Lower leg skin (tissue), 4 donors: ENCODE measurements around the gene DIO1. TPM values are rescaled to one million over a fixed set of nuclear protein-coding genes. Genes with fewer than 3 reads are reported as not detected.

Experiments
- DNase-seq, 2 donors: peaks; one replicate each; pipeline ENCODE4 v3.0.0-alpha.2; 2019; ENCODE audit warnings: low spot score in 2 of 2
- H3K4me3 ChIP-seq: fragments of 200-600 bp; sonication (generic); 2 replicates; pipeline ENCODE4 v1.5.1; 2017; ENCODE audit warnings: mild to moderate bottlenecking, low read depth; ENCODE audit not compliant: poor library complexity, severe bottlenecking
- CTCF ChIP-seq, 3 donors: fragments of 450-650 bp; IDR thresholded peaks; one replicate each; pipeline ENCODE4 v1.5.1; 2016; ENCODE audit warnings: antibody characterized with exemption in 3 of 3, mild to moderate bottlenecking in 3 of 3, moderate library complexity in 2 of 3
- POLR2A ChIP-seq, 2 donors: fragments of 450-650 bp; IDR thresholded peaks; one replicate each; pipeline ENCODE4 v1.6.1; 2016 to 2017; ENCODE audit warnings: antibody characterized with exemption in 2 of 2, mild to moderate bottlenecking in 1 of 2, moderate library complexity in 1 of 2
- WGBS, 2 donors: methylation state at CpG; one replicate each; pipeline ENCODE4 v1.1.5; 2018; 5-methylcytosine and 5-hydroxymethylcytosine counted together
- intact Hi-C: fragments of 100-400 bp; cut with DNase I; formaldehyde crosslinking; loops from one replicate; pipeline ENCODE4 v1.15.0; 2023; ENCODE audit warnings: low total_unique reads
- total RNA-seq, 4 donors: library from RNA; depleted of rRNA; stranded (reverse); fragments of >200 nt; gene quantifications; one replicate each; pipeline ENCODE4 v1.1.0, GENCODE V29; 2016

Gene DIO1
- total RNA-seq, 4 donors from 2014 or later = not detected

- DNase-seq = no peak
- TF ChIP-seq POLR2A (IDR thresholded peaks at IDR 0.05) (no peak), CTCF (IDR thresholded peaks at IDR 0.05) (no peak)
- no peak overlapping the region for H3K4me3 ChIP-seq
- 79 to 81% methylated on average over 2 of the region's 2 CpGs for whole genome bisulfite sequencing, 2 donors
- intact Hi-C loops = no loop called here
These were observed 35.4 kb downstream of the DIO1 start for GRCh38 chr1:53929246-53929960.

GRCh38 chr1:53930932-53931331 is 36.9 kb downstream of the DIO1 start:
- DNase-seq = no peak
- H3K4me3 ChIP-seq = no peak overlapping the region
- WGBS, 2 donors = 67 to 72% methylated on average over 3 of the region's 3 CpGs
- intact Hi-C loops = no loop called here
- no peak for TF ChIP-seq POLR2A (IDR thresholded peaks at IDR 0.05)
- TF ChIP-seq CTCF (IDR thresholded peaks at IDR 0.05) = no peak

GRCh38 chr1:53931523-53931922 is 37.5 kb downstream of the DIO1 start:
- intact Hi-C loops = no loop called here
- no peak for DNase-seq
- H3K4me3 ChIP-seq = no peak overlapping the region
- WGBS, 2 donors = 97 to 99% methylated on average over 2 of the region's 2 CpGs
- TF ChIP-seq CTCF (IDR thresholded peaks at IDR 0.05) = no peak
- TF ChIP-seq POLR2A (IDR thresholded peaks at IDR 0.05) = no peak

- intact Hi-C loops = no loop called here
- 96 to 98% methylated on average over 1 of the region's 1 CpG for WGBS, 2 donors
- H3K4me3 ChIP-seq = no peak overlapping the region
- no peak for TF ChIP-seq POLR2A (IDR thresholded peaks at IDR 0.05)
- TF ChIP-seq CTCF (IDR thresholded peaks at IDR 0.05) = no peak
- no peak for DNase-seq
These were observed 40.3 kb downstream of the DIO1 start for GRCh38 chr1:53934170-53934765.

- WGBS, 2 donors = 94 to 97% methylated on average over 1 of the region's 1 CpG
- intact Hi-C loops = no loop called here
- no peak for DNase-seq
- H3K4me3 ChIP-seq = no peak overlapping the region
- no peak for TF ChIP-seq POLR2A (IDR thresholded peaks at IDR 0.05)
- no peak for TF ChIP-seq CTCF (IDR thresholded peaks at IDR 0.05)
These were observed 42.4 kb downstream of the DIO1 start for GRCh38 chr1:53936430-53936829.
